ENCODE measurements around the gene BCAR1. TPM values are rescaled to one million over a fixed set of nuclear protein-coding genes. Genes with fewer than 3 reads are reported as not detected.
A peak's percentile ranks its signal among the peaks of the same experiment; 100 is the strongest.
"Not testable (repeated sequence)": the region's sequence is repeated elsewhere in the genome, so short reads cannot be mapped to it uniquely, and the experiment has no call there.

Gene BCAR1
- total RNA-seq, 2 donors from 2014 or later, result 110 to 130 TPM

DNA sequence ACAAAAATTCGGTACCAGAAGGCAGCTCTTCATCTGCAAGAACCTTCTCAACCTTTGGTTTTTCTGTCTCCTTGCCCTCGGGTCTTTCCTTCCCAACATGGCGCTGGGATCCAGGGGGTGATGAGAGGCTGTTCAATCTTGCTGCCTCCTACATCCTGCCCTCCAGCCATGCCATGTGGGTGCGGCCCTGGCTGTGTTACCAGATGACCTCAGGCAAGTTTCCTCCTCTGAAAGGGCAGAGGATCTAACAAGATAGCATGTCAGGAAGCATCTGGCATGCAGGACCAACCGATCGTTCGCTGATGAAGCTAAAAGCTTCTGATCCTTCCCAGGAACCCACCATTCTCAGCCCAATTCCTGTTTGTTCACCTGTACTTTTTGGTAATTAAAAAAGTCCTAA, 36.8 kb upstream of the BCAR1 start:
- H3K9me3 ChIP-seq, result no peaks in the 10 kb centered on the region
- DNase-seq, result no peak
- H3K27ac ChIP-seq, result no peak overlapping the region
- intact Hi-C loops (cut with DNase I), result no loop called here
- no peak overlapping the region for H3K9ac ChIP-seq (ENCODE audit: low read depth in 2 of 2, low read length in 2 of 2)
- H3K36me3 ChIP-seq, result no peaks in the 10 kb centered on the region
- no peak overlapping the region for H3K4me3 ChIP-seq
- no peaks in the 10 kb centered on the region for H3K4me1 ChIP-seq
- TF ChIP-seq, protein P1, sequence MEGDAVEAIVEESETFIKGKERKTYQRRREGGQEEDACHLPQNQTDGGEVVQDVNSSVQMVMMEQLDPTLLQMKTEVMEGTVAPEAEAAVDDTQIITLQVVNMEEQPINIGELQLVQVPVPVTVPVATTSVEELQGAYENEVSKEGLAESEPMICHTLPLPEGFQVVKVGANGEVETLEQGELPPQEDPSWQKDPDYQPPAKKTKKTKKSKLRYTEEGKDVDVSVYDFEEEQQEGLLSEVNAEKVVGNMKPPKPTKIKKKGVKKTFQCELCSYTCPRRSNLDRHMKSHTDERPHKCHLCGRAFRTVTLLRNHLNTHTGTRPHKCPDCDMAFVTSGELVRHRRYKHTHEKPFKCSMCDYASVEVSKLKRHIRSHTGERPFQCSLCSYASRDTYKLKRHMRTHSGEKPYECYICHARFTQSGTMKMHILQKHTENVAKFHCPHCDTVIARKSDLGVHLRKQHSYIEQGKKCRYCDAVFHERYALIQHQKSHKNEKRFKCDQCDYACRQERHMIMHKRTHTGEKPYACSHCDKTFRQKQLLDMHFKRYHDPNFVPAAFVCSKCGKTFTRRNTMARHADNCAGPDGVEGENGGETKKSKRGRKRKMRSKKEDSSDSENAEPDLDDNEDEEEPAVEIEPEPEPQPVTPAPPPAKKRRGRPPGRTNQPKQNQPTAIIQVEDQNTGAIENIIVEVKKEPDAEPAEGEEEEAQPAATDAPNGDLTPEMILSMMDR (IDR thresholded peaks at IDR 0.05), result no peak
- no peaks in the 10 kb centered on the region for H3K27me3 ChIP-seq

DNA sequence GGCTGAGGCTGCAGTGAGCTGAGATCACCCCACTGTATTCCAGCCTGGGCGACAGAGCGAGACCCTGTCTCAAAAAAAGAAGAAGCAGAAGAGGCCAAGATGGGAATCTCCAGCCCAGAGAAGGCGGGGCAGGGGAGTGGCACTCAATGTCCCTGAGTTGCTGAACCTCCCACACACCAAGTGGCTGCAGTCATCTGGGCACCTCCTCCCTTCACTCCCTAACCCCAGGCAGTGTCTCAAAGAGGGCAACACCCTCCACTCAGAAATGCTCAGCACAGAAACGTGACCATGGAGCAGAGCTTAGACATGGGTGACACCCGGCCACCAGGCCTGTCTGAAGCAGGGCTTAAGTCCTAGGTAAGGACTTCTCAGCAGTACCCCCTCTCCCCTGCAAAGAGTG, 36.3 kb upstream of the BCAR1 start:
- no peaks in the 10 kb centered on the region for H3K27me3 ChIP-seq

DNA sequence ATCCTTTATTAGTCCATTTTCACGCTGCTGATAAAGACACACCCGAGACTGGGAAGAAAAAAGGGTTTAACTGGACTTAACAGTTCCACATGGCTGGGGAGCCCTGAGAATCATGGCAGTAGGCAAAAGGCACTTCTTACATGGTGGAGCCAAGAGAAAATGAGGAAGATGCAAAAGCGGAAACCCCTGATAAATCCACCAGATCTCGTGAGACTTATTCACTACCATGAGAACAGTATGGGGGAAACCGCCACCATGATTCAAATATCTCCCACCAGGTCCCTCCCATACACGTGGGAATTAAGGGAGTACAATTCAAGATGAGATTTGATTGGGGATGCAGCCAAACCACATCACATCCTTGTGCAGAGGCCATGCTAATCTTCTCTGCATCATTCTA, 35.0 kb upstream of the BCAR1 start:
- Histone ChIP-seq H3K4me1 (no peaks in the 10 kb centered on the region), H3K9ac (ENCODE audit: low read depth in 2 of 2, low read length in 2 of 2) (no peak overlapping the region), H3K9me3 (no peaks in the 10 kb centered on the region), H3K27ac (no peak overlapping the region), H3K4me3 (no peak overlapping the region), H3K27me3 (no peaks in the 10 kb centered on the region), H3K36me3 (no peaks in the 10 kb centered on the region)
- intact Hi-C loops (cut with DNase I), result no loop called here
- no peak for DNase-seq
- TF ChIP-seq, protein P1 (IDR thresholded peaks at IDR 0.05), result no peak

More for the DNA sequence above, 36.3 kb upstream of the BCAR1 start:
- intact Hi-C loops (cut with DNase I), result no loop called here
- H3K9me3 ChIP-seq, result no peaks in the 10 kb centered on the region
- TF ChIP-seq, protein P1 (IDR thresholded peaks at IDR 0.05), result no peak
- H3K4me1 ChIP-seq, result no peaks in the 10 kb centered on the region
- no peak overlapping the region for H3K27ac ChIP-seq
- H3K36me3 ChIP-seq, result no peaks in the 10 kb centered on the region
- no peak overlapping the region for H3K9ac ChIP-seq (ENCODE audit: low read depth in 2 of 2, low read length in 2 of 2)
- peak; percentile 40 for DNase-seq
- no peak overlapping the region for H3K4me3 ChIP-seq

DNA sequence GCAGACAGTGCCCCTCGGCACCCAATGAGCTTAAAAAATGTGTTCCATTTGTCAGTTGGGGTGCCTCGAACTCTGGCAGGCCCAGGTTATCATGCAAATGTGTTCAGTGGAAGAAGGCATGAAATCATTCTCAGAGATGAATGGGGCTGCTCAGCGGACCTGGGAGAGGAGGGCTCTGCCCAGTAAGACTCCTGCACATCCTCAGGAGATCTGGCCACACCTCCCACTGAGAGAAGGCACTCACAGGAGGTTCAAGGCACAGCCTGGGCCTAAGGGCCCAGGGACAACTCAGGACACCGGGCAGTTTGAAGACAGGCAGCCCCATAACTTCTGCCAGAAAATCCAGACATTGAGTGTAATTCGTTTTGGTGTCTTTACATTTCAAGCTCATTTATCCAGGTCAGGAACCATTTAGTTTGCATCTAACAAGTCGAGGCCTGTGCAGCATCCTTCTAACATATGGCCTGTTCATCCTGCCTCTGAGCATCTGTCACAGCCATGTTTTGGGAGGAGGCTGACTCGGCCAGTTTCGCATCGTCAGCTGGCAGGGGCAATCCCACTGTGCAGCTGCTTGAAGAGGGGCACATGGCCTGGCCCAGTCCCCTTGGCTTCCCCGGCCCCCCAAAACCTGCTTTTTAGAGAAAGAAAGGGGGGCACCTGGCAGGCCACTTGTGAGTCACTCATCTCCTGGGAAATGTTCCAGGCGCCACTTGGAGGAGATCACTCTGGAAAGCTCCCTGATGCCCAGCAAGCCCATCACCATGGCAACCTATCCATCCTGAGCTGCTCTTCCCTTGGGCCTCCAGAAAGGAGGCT, 31.2 kb upstream of the BCAR1 start:
- DNase-seq, result no peak

DNA sequence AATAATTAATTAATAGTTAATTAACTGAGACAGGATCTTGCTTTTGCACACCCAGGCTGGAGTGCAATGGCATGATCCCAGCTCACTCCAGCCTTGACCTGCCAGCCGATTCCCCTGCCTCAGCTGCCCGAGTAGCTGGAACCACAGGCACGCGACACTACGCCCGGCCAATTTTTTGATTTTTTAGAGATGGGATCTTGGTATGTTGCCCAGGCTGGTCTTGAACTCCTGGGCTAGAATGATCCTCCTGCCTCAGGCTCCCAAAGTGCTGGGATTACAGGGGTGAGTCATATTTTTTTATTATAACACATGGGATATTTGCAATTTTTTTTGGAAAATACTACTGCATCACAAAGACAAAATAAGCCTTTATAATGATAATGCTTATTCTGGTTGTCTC, 30.4 kb upstream of the BCAR1 start:
- TF ChIP-seq, protein P1 (IDR thresholded peaks at IDR 0.05), result no peak
- Histone ChIP-seq H3K36me3 (no peaks in the 10 kb centered on the region), H3K9me3 (no peaks in the 10 kb centered on the region), H3K4me3 (no peak overlapping the region), H3K9ac (ENCODE audit: low read depth in 2 of 2, low read length in 2 of 2) (no peak overlapping the region), H3K4me1 (no peaks in the 10 kb centered on the region), H3K27ac (no peak overlapping the region), H3K27me3 (no peaks in the 10 kb centered on the region)
- no peak for DNase-seq
- intact Hi-C loops (cut with DNase I), result no loop called here

More for the DNA sequence above, 31.2 kb upstream of the BCAR1 start:
- no peaks in the 10 kb centered on the region for H3K36me3 ChIP-seq
- no peaks in the 10 kb centered on the region for H3K9me3 ChIP-seq
- no peaks in the 10 kb centered on the region for H3K4me1 ChIP-seq
- H3K27me3 ChIP-seq, result no peaks in the 10 kb centered on the region
- H3K4me3 ChIP-seq, result no peak overlapping the region
- intact Hi-C loops (cut with DNase I), result no loop called here
- TF ChIP-seq, protein P1 (IDR thresholded peaks at IDR 0.05), result no peak
- no peak overlapping the region for H3K27ac ChIP-seq
- H3K9ac ChIP-seq (ENCODE audit: low read depth in 2 of 2, low read length in 2 of 2), result no peak overlapping the region

DNA sequence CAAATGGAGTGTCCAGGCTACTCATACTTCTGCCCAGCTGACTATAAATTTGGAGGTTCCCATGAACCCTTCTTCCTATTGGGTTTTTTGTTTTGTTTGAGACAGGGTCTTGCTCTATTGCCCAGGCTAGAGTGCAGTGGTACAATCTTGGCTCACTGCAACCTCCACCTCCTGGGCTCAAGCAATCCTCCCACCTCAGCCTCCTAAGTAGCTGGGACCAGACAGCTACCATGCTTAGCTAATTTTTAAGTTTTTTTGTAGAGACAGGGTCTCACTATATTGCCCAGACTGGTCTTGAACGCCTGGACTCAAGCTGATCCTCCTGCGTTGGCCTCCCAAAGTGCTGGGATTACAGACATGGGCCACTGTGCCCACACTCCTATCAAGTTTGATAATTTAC, 29.6 kb upstream of the BCAR1 start:
- H3K9me3 ChIP-seq; H3K4me1 ChIP-seq; H3K9ac ChIP-seq (ENCODE audit: low read depth in 2 of 2, low read length in 2 of 2); H3K36me3 ChIP-seq; intact Hi-C loops (cut with DNase I); H3K4me3 ChIP-seq; H3K27ac ChIP-seq; H3K27me3 ChIP-seq; DNase-seq: not testable (repeated sequence)

All from colonic mucosa (tissue), 4 donors.